ENCODE data around the gene CSNK1G2. TPM values are rescaled to one million over a fixed set of nuclear protein-coding genes. Genes with fewer than 3 reads are reported as not detected.

CSNK1G2 gene
- total RNA-seq, 5 donors from 2014 or later (not counting 1 experiment from before 2014, with no cell fraction given), result 104 to 181 (median 161) TPM

GRCh38 chr19:1905110-1905862 lies 35.7 kb upstream of the CSNK1G2 start, which contains the start of the genes ADAT3 and SCAMP4:
ADAT3 (plus strand) TSS chr19:1905399; CDS start chr19:1912048, 6,649 bp downstream.
SCAMP4 (plus strand) TSS chr19:1905399; CDS start chr19:1915020, 9,621 bp downstream.
- Histone ChIP-seq H3K36me3 (ENCODE audit: control insufficient read depth in 2 of 2, extremely low read depth in 1 of 2, insufficient read depth in 1 of 2, low read length in 1 of 2) (no peaks in the 10 kb centered on the region), H3K4me3 (ENCODE audit: control insufficient read depth in 1 of 2, extremely low read depth in 1 of 2, low read length in 1 of 2) (peak within 1 kb of the TSS; percentile 67 to 69), H3K9me3 (no peaks in the 10 kb centered on the region), H3K27me3 (replicated peaks in 1 of 2; ENCODE audit: control insufficient read depth in 2 of 2, extremely low read depth in 1 of 2, insufficient read depth in 2 of 2, low read length in 1 of 2) (no peaks in the 10 kb centered on the region), H3K4me1 (ENCODE audit: control insufficient read depth in 1 of 2, extremely low read depth in 1 of 2, insufficient read depth in 2 of 2, low read length in 2 of 2) (peaks cover 11 to 55% of the 10 kb centered on the region in 2 experiments), H3K27ac (ENCODE audit: low read length) (peak within 1 kb of the TSS; percentile 77)
- POLR2A ChIA-PET, result no interaction called here
- Mint-ChIP-seq H3K36me3 (no peaks in the 10 kb centered on the region), H3K4me1 (peaks cover 38 to 50% (median 45%) of the 10 kb centered on the region in 3 donors), H3K27ac (peak within 1 kb of the TSS; percentile 88), H3K27me3 (no peaks in the 10 kb centered on the region), H3K4me3 (peak within 1 kb of the TSS; percentile 85 to 92 (median 87)), H3K9me3 (no peaks in the 10 kb centered on the region)
- DNase-seq (peak; percentile 92 to 99 (median 98)), ATAC-seq (replicated peaks in 1 of 4) (peak; percentile 95 to 99 (median 98))
- WGBS (ENCODE audit: insufficient coverage), result under 1% methylated on average over 91 of the region's 92 CpGs
- CTCF ChIA-PET, result no interaction called here

GRCh38 chr19:1905863-1906375 lies 35.1 kb upstream of the CSNK1G2 start:
- H3K4me1 Mint-ChIP-seq, result peaks cover 42 to 54% (median 46%) of the 10 kb centered on the region in 3 donors
- POLR2A ChIA-PET, result no interaction called here

DNA sequence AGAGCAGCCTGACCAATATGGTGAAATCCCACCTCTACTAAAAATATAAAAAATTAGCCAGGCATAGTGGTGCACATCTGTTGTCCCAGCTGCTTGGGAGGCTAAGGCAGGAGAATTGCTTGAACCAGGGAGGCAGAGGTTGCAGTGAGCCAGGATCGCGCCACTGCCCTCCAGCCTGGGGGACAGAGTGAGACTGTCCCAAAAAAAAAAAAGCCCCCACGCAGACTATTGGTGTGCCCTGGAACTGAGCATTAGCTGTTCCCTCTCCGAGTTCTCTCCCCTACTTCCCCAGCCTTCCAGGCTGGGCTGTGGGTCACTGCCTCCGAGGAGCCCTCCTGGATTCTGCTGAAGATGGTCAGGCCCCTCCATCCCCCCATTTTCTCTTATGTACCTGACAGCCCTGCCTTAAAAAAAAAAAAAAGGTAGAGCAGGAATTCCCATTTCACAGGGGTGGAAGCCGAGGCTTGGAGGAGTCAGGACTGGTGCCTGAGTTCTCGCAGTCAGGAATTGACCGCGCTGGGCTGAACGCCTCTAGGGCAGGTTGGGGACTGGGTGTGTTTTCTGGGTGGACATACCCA lies 33.9 kb upstream of the CSNK1G2 start:
- ChIA-PET POLR2A (no interaction called here), CTCF (no interaction called here)
- no peak for DNase-seq
- H3K27me3 ChIP-seq (replicated peaks in 1 of 2; ENCODE audit: control insufficient read depth in 2 of 2, extremely low read depth in 1 of 2, insufficient read depth in 2 of 2, low read length in 1 of 2), result no peaks in the 10 kb centered on the region
- no peak overlapping the region for H3K4me3 ChIP-seq (ENCODE audit: control insufficient read depth in 1 of 2, extremely low read depth in 1 of 2, low read length in 1 of 2)
- Mint-ChIP-seq H3K4me3 (peak overlapping the region in 2 of 3 donors; percentile 31 to 39), H3K36me3 (no peaks in the 10 kb centered on the region), H3K27ac (peak overlapping the region in 1 of 2 donors; percentile 34), H3K4me1 (peaks cover 42 to 57% (median 46%) of the 10 kb centered on the region in 3 donors), H3K27me3 (no peaks in the 10 kb centered on the region), H3K9me3 (no peaks in the 10 kb centered on the region)
- peaks cover 11 to 59% of the 10 kb centered on the region in 2 experiments for H3K4me1 ChIP-seq (ENCODE audit: control insufficient read depth in 1 of 2, extremely low read depth in 1 of 2, insufficient read depth in 2 of 2, low read length in 2 of 2)
- no peak overlapping the region for H3K27ac ChIP-seq (ENCODE audit: low read length)
- no peaks in the 10 kb centered on the region for H3K9me3 ChIP-seq
- no peak for ATAC-seq (replicated peaks in 1 of 4)
- H3K36me3 ChIP-seq (ENCODE audit: control insufficient read depth in 2 of 2, extremely low read depth in 1 of 2, insufficient read depth in 1 of 2, low read length in 1 of 2), result peaks cover 0 to 3% of the 10 kb centered on the region in 2 donors
- 100% methylated on average over 6 of the region's 10 CpGs for WGBS (ENCODE audit: insufficient coverage)

More at GRCh38 chr19:1905863-1906375, 35.1 kb upstream of the CSNK1G2 start:
- DNase-seq (no peak), ATAC-seq (replicated peaks in 1 of 4) (no peak)
- Mint-ChIP-seq H3K27me3 (no peaks in the 10 kb centered on the region), H3K27ac (peak overlapping the region; percentile 88), H3K9me3 (no peaks in the 10 kb centered on the region), H3K4me3 (peak overlapping the region; percentile 85 to 92 (median 87)), H3K36me3 (no peaks in the 10 kb centered on the region)
- peak overlapping the region; percentile 67 to 69 for H3K4me3 ChIP-seq (ENCODE audit: control insufficient read depth in 1 of 2, extremely low read depth in 1 of 2, low read length in 1 of 2)
- no peaks in the 10 kb centered on the region for H3K36me3 ChIP-seq (ENCODE audit: control insufficient read depth in 2 of 2, extremely low read depth in 1 of 2, insufficient read depth in 1 of 2, low read length in 1 of 2)
- peaks cover 11 to 55% of the 10 kb centered on the region in 2 experiments for H3K4me1 ChIP-seq (ENCODE audit: control insufficient read depth in 1 of 2, extremely low read depth in 1 of 2, insufficient read depth in 2 of 2, low read length in 2 of 2)
- CTCF ChIA-PET, result interaction anchor here in 1 of 2 donors (0.5 kb wide), 1 partner anchor 9 kb away, joined by 4 read pairs; no protein-coding TSS in a partner anchor
- WGBS (ENCODE audit: insufficient coverage), result 47% methylated on average over 3 of the region's 15 CpGs
- peak overlapping the region; percentile 77 for H3K27ac ChIP-seq (ENCODE audit: low read length)
- H3K27me3 ChIP-seq (replicated peaks in 1 of 2; ENCODE audit: control insufficient read depth in 2 of 2, extremely low read depth in 1 of 2, insufficient read depth in 2 of 2, low read length in 1 of 2), result no peaks in the 10 kb centered on the region
- H3K9me3 ChIP-seq, result no peaks in the 10 kb centered on the region

- no peaks in the 10 kb centered on the region for H3K9me3 ChIP-seq
- peaks cover 11 to 59% of the 10 kb centered on the region in 2 experiments for H3K4me1 ChIP-seq (ENCODE audit: control insufficient read depth in 1 of 2, extremely low read depth in 1 of 2, insufficient read depth in 2 of 2, low read length in 2 of 2)
- no peaks in the 10 kb centered on the region for H3K36me3 Mint-ChIP-seq
- H3K9me3 Mint-ChIP-seq, result no peaks in the 10 kb centered on the region
- H3K4me3 ChIP-seq (ENCODE audit: control insufficient read depth in 1 of 2, extremely low read depth in 1 of 2, low read length in 1 of 2), result no peak overlapping the region
- no peak overlapping the region for H3K4me3 Mint-ChIP-seq
- H3K27me3 ChIP-seq (replicated peaks in 1 of 2; ENCODE audit: control insufficient read depth in 2 of 2, extremely low read depth in 1 of 2, insufficient read depth in 2 of 2, low read length in 1 of 2), result no peaks in the 10 kb centered on the region
- H3K36me3 ChIP-seq (ENCODE audit: control insufficient read depth in 2 of 2, extremely low read depth in 1 of 2, insufficient read depth in 1 of 2, low read length in 1 of 2), result peaks cover 0 to 6% of the 10 kb centered on the region in 2 donors
- DNase-seq (no peak), ATAC-seq (replicated peaks in 1 of 4) (no peak)
- 93% methylated on average over 34 of the region's 43 CpGs for WGBS (ENCODE audit: insufficient coverage)
- POLR2A ChIA-PET, result no interaction called here
- H3K4me1 Mint-ChIP-seq, result peaks cover 42 to 56% (median 46%) of the 10 kb centered on the region in 3 donors
- no peak overlapping the region for H3K27ac ChIP-seq (ENCODE audit: low read length)
- no peak overlapping the region for H3K27ac Mint-ChIP-seq
- CTCF ChIA-PET, result no interaction called here
- no peaks in the 10 kb centered on the region for H3K27me3 Mint-ChIP-seq
These were observed 33.2 kb upstream of the CSNK1G2 start for GRCh38 chr19:1907563-1908363.

GRCh38 chr19:1908364-1908678 lies 32.7 kb upstream of the CSNK1G2 start:
- POLR2A ChIA-PET, result no interaction called here
- Histone ChIP-seq H3K4me1 (ENCODE audit: control insufficient read depth in 1 of 2, extremely low read depth in 1 of 2, insufficient read depth in 2 of 2, low read length in 2 of 2) (peaks cover 11 to 60% of the 10 kb centered on the region in 2 experiments), H3K27me3 (replicated peaks in 1 of 2; ENCODE audit: control insufficient read depth in 2 of 2, extremely low read depth in 1 of 2, insufficient read depth in 2 of 2, low read length in 1 of 2) (no peaks in the 10 kb centered on the region), H3K4me3 (ENCODE audit: control insufficient read depth in 1 of 2, extremely low read depth in 1 of 2, low read length in 1 of 2) (no peak overlapping the region), H3K9me3 (no peaks in the 10 kb centered on the region), H3K36me3 (ENCODE audit: control insufficient read depth in 2 of 2, extremely low read depth in 1 of 2, insufficient read depth in 1 of 2, low read length in 1 of 2) (peaks cover 5 to 11% of the 10 kb centered on the region in 2 donors), H3K27ac (ENCODE audit: low read length) (no peak overlapping the region)
- CTCF ChIA-PET, result no interaction called here
- no peaks in the 10 kb centered on the region for H3K9me3 Mint-ChIP-seq
- WGBS (ENCODE audit: insufficient coverage), result 97% methylated on average over 9 of the region's 13 CpGs
- DNase-seq, result no peak
- H3K27ac Mint-ChIP-seq, result no peak overlapping the region
- no peak overlapping the region for H3K4me3 Mint-ChIP-seq
- ATAC-seq (replicated peaks in 1 of 4), result no peak
- H3K27me3 Mint-ChIP-seq, result no peaks in the 10 kb centered on the region
- H3K4me1 Mint-ChIP-seq, result peaks cover 41 to 55% (median 42%) of the 10 kb centered on the region in 3 donors
- H3K36me3 Mint-ChIP-seq, result no peaks in the 10 kb centered on the region

DNA sequence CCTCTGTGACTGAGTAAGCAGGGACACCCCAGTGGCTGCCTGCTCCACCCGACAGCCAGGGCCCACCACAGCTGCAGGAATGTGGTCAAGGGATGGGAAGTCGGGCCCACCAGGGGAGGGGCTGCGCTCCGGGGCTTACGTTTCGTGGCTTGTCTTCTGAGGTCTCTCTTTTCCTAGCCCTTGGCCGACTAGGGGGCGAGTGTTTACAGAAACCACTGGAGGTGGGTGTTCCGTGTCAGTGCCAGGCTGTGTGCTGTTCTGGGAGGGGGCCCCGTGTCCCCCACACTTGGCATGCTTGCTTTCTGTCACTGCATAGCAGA lies 31.3 kb upstream of the CSNK1G2 start:
- no peaks in the 10 kb centered on the region for H3K27me3 Mint-ChIP-seq
- H3K27ac Mint-ChIP-seq, result peak overlapping the region in 1 of 2 donors; percentile 95
- Histone ChIP-seq H3K9me3 (no peaks in the 10 kb centered on the region), H3K4me3 (ENCODE audit: control insufficient read depth in 1 of 2, extremely low read depth in 1 of 2, low read length in 1 of 2) (no peak overlapping the region), H3K27me3 (replicated peaks in 1 of 2; ENCODE audit: control insufficient read depth in 2 of 2, extremely low read depth in 1 of 2, insufficient read depth in 2 of 2, low read length in 1 of 2) (no peaks in the 10 kb centered on the region), H3K36me3 (ENCODE audit: control insufficient read depth in 2 of 2, extremely low read depth in 1 of 2, insufficient read depth in 1 of 2, low read length in 1 of 2) (peaks cover 8 to 16% of the 10 kb centered on the region in 2 donors), H3K4me1 (ENCODE audit: control insufficient read depth in 1 of 2, extremely low read depth in 1 of 2, insufficient read depth in 2 of 2, low read length in 2 of 2) (peaks cover 9 to 56% of the 10 kb centered on the region in 2 experiments), H3K27ac (ENCODE audit: low read length) (no peak overlapping the region)
- no peaks in the 10 kb centered on the region for H3K36me3 Mint-ChIP-seq
- DNase-seq, result peak in 1 of 35 experiments; percentile 26
- CTCF ChIA-PET, result no interaction called here
- WGBS (ENCODE audit: insufficient coverage), result 42% methylated on average over 10 of the region's 10 CpGs
- no peaks in the 10 kb centered on the region for H3K9me3 Mint-ChIP-seq
- peak overlapping the region in 2 of 3 donors; percentile 43 to 60 for H3K4me3 Mint-ChIP-seq
- POLR2A ChIA-PET, result no interaction called here
- peaks cover 28 to 53% (median 31%) of the 10 kb centered on the region in 3 donors for H3K4me1 Mint-ChIP-seq
- ATAC-seq (replicated peaks in 1 of 4), result no peak

All from T-cell (primary cell).